G401 (cell line): Measurements from ENCODE around the gene TBC1D1. TPM values are rescaled to one million over a fixed set of nuclear protein-coding genes. Genes with fewer than 3 reads are reported as not detected.
"Not testable (repeated sequence)": the region's sequence is repeated elsewhere in the genome, so short reads cannot be mapped to it uniquely, and the experiment has no call there.

Experiments
- DNase-seq: peaks from one replicate; pipeline ENCODE4 v3.0.0-alpha.2; 2015; ENCODE audit warnings: low spot score
- in situ Hi-C: cut with HindIII; loops from 2 replicates; pipeline ENCODE4 v1.10.0; 2016; ENCODE audit warnings: low sequenced_read_pairs, mixed read lengths
- total RNA-seq: library from RNA; depleted of rRNA; stranded (reverse); fragments of >200 nt; shearing (Covaris generic); gene quantifications from 2 replicates; pipeline ENCODE4 v1.2.3, GENCODE V29; 2014

The TBC1D1 gene
- total RNA-seq, 1 experiment from 2014 or later, result 85.5 TPM

- in situ Hi-C loops, result no loop called here
- DNase-seq, result no peak
These were observed 19.2 kb downstream of the TBC1D1 start for GRCh38 chr4:37910091-37910486.

- DNase-seq, result no peak
- in situ Hi-C loops, result no loop called here
These were observed 23.7 kb downstream of the TBC1D1 start for GRCh38 chr4:37914539-37914938.

- in situ Hi-C loops, result no loop called here
- peak; percentile 22 for DNase-seq
These were observed 26.5 kb downstream of the TBC1D1 start for GRCh38 chr4:37917388-37917787.

DNA sequence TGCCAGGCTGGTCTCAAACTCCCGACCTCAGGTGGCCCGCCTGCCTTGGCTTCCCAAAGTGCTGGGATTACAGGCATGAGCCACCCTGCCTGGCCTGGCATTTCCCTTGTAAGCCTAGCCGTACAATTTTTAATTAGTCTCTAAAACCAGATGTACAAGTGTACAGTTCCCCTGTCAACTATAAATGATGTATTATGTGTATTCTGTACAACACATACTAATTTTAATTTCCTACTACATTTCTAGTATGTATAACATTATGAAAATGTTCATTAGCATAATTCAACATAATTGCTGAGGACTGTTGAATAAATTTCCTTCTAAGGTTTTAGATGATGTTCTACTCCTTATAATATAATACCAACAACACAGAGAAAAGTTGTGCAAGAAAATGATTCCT, 27.8 kb downstream of the TBC1D1 start:
- no peak for DNase-seq
- in situ Hi-C loops, result no loop called here

GRCh38 chr4:37922328-37922727, 31.4 kb downstream of the TBC1D1 start:
- in situ Hi-C loops, result no loop called here

GRCh38 chr4:37923089-37923488, 32.2 kb downstream of the TBC1D1 start:
- in situ Hi-C loops, DNase-seq: not testable (repeated sequence)

More at GRCh38 chr4:37922328-37922727, 31.4 kb downstream of the TBC1D1 start:
- DNase-seq, result no peak

GRCh38 chr4:37924946-37925345, 34.1 kb downstream of the TBC1D1 start:
- no peak for DNase-seq
- in situ Hi-C loops, result no loop called here

- in situ Hi-C loops, result no loop called here
- no peak for DNase-seq
These were observed 36.5 kb downstream of the TBC1D1 start for GRCh38 chr4:37927434-37927833.

DNA sequence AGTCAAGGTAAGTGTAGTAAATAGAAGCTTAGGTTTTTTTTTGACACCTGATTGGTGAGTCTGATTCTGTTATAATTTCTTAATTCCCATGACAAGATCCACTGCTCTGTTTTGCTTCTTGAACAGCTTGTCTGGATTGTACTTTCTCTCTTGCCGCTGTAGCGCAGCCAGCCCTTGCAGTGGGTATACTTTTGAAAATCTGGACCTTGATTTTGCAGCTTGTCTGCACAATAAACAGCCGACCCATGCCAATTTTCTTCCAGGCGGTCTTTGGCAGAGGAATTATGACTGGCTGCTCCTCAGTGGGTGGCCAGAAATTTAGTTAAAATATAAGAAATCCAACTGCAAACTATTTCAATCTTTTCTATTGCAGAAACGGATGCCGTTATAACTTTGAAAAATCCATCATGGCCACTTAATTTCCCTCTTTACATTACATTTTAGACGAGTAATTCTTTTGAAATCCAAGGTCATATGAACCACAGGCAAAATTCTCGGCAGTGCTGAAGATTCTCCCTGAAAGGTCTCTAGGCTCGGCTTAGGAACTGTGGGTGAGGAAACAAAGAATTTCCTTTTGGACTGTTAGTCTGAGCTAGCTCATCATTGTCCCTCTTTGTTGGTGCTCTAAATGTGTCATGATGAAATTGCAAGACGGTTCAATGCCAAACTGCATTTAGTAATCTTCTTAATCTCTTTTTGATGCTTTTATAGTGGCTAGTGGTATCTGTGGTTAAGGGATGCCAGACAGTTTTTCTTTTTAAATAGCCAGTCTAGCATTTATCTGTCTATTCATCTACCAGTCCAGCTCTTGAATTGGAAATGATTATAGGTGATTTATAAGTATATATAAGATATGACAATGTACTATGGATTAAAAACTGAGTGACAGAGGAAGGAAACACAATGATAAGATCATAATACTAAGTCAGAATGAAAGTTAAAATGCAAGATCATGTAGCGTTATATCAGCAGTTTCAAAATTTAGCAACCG, 37.8 kb downstream of the TBC1D1 start:
- peak; percentile 78 for DNase-seq
- in situ Hi-C loops, result no loop called here

DNA sequence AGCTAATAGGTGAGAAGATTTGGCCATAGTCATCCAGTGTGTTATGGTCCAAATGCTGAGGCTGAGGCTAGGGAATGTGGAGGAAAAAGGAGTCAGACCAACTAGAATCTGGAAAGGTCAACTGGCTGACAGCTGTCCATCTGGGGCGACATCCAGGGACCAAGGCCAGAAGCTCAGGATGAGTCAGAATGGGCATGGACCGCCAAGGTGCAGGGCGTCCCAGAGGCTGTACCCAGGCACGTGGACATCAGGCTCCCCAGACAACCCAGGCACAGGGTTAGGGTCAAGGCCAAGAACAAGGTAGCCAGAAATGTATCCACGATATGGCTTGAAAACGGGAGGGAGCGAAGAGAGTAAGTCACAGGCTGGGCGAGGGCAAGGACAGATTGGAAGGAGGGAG, 43.2 kb downstream of the TBC1D1 start:
- DNase-seq, result no peak
- in situ Hi-C loops, result no loop called here

DNA sequence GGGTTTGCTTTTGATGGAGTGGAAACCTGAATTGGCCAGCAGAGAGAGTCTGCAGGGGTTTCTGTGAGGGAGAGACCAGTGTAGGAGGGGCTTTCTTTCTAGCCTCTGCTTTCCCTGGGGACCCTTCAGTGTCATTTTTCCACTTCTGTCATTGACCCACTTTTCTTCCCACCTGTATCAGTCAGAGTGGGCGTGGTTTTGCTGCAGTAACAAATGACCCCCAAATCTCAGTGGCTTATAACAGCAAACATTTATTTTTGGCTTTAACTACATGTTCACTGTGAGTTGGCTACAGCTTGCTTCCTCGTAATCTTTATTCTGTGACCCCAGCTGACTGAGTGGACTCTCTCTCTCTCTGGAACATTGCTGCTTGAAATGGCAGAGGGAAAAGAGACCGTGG, 43.7 kb downstream of the TBC1D1 start:
- in situ Hi-C loops, result no loop called here
- DNase-seq, result no peak

DNA sequence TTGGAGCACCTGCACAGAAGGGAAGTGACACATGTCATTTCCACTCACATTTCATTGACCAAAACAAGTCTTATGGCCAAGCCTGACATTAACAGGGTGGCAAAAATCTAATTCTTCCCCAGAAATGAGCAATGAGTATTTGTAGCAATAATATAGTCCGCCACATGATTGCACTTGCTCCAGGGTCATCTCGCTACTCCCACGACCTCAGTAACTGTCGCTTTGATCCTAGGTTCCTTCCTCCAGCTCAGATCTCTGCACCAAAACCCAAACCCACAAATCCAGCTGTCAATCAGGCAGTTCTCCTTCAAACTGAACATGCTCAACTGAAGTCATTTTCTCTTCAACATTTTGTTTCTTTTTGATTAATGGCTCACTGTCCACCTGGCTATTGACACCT, 44.1 kb downstream of the TBC1D1 start:
- no peak for DNase-seq
- in situ Hi-C loops, result no loop called here

DNA sequence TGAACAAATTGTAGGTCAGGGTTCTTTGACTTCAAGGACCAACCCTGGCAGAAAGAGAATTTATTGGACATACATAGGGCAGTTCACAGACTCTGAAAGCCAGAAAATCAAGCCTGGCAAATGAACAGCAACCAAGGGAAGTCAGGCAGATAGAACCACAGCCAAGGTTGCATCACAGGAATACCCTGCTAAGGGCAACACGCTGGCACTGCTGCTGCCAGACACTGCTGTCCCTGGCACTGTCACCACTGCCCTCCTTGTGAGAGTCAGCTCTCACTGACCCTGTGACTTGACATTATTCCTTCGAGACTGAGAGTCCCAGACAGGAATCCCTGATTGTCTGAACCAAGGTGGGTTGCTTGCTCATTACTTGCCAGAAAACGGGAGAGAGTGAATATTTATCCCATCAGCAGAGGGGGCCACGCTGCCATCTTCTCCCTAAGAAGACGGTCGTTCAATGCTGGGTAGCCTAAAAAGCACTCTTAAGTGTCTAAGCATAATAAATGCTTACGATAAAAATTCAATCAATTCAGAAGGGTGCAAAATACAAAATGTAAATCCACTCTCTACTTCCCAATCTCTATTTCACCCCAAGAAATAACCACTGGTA, 46.1 kb downstream of the TBC1D1 start:
- peak; percentile 76 for DNase-seq
- in situ Hi-C loops, result no loop called here

GRCh38 chr4:37938208-37938607, 47.3 kb downstream of the TBC1D1 start:
- in situ Hi-C loops, result no loop called here
- no peak for DNase-seq

DNA sequence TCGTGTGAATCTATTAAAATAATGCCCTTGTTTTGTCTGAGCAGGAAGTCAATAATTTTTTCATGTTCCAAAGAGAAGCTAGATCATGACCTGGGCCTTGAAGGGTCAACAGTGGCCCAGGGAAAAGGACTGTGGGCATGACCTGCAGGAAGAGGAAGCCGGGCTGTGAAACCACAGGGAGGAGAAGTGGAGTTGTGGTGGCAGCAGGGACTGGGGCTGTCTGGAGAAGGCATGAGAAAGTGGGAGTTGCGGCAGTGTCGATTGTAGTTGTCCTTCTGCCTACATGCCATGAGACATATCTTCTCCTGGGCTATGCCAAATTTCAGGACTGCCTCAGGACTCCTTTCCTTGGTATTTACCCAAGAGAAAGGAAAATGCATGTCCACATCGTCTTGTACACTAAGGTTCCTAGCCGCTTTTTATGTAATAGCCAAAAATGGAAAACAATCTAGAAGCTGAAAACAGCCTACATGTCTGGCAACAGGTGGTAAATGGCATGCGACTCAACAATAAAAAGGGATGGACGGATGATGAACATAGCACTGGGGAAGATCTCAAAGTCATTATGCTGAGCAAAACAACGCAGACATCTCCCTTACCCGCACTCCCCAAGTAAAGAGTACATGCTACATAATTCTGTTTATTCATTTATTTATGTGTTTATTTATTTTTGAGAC, 55.8 kb downstream of the TBC1D1 start:
- DNase-seq, result no peak
- in situ Hi-C loops, result no loop called here

GRCh38 chr4:37948542-37948941, 57.7 kb downstream of the TBC1D1 start:
- no peak for DNase-seq
- in situ Hi-C loops, result no loop called here

DNA sequence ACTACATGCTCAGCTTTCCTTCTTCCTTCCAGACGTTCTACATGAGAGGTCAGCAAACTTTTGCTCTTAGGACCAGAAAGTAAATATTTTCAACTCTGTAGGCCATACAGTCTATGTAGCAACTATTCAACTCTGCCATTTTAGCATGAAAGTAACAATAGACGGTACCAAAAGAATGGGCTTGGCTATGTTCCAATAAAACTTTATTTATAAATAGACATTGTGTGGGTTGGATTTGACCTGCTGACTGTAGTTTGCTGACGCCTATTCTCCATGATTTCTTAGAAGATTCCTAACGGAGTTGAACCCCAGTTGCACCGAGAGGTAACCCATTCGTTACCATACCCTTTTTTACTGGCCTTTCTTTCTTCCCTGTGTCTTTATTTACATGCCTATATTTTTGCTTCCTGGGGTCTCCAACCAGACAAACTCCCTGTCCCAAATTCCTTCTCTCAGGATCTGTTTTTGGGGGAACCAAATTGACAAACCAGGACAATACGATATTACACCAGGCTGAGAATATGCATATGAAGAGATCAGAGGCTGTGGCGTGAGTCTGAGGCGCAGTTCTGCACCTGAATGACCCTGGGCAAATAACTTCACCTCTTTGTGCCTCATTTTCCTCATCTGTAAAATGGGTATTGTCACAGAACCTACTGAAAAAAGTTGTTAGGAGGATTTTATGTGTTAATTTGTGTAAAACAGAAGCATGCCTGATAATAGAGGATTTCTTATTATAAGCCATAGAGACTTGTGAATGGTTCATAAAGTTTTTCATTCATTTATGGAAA, 58.9 kb downstream of the TBC1D1 start:
- no peak for DNase-seq
- in situ Hi-C loops, result no loop called here

DNA sequence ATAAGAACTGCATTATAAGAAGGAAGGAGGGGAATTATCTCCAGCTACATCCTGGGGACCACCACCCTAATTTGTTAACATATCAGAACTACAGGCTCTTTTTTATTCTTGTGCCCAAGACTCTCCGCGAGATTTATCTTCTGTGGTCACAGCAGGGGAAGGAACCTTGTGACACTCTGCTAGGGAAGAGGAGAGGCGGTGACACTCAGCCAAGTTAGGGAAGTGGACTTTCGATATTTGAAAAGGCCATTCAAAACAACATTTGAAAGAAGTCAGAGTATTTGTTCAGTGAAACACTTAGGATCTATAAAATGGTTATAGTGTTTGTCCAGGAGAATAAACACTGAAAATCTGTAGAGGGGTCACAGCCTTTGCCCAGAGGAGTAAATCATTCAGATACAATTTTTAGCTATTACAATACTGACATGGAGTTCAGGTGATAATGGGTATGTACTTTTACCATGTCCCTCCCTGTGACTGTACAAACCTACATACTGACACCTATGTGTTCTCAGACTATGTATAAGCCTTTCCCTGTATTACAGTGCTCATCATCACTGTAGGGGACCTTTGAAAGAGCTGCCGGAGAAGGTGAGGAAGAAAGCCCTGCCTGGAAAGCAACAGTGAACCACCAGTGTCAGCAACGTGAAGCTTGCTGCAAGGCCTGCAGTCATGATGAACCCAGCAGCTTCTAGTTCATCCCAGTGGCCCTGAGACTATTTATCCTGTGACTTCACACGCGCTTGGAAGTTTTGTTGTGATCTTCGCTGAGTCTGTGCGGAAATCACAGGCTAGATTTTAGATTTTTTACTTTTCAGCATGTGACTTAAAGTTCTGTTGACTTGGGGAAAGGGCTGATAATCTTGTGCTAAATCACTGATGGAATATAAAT, 60.8 kb downstream of the TBC1D1 start:
- DNase-seq, result no peak
- in situ Hi-C loops, result no loop called here
